Inflammatory macrophage treated with lipopolysaccharide for 4 hours (primary cell): ENCODE data around the gene SLC6A6.

Source experiments
- DNase-seq: peaks from one replicate; pipeline ENCODE4 v3.0.0-alpha.2; 2020

Gene SLC6A6

DNA sequence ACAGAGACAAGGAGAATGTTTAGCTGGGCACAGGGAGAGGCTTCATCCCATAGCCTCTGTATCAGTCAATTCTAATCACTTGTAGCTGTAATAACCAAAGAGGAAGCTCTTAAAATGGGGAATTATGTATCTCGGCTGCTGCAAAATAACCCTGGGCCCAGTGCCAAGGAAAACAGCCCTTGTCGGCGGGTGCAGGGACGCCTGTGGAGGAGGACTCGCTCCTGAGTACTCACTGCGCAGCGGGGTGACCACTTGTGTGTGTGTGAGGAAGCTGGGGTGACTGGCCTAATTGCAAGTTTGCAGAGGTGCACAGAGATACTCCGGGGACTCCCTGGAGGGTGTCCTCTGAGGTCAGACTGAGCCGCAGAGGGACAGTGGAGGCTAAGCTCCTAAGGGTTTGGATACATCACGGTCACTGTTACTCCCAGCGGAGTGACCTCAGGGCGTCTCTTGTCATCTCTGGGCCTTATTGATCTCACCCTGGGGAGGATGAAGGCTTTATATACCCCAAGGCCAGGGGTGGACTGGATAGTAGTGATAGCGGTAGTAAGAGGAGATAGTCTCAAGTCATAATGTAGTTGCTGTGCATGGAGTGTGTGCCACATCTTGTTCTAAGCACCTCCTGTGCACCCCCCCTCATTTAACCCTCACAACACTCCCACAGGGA, 37.2 kb downstream of the SLC6A6 start:
- DNase-seq: peak; percentile 81

DNA sequence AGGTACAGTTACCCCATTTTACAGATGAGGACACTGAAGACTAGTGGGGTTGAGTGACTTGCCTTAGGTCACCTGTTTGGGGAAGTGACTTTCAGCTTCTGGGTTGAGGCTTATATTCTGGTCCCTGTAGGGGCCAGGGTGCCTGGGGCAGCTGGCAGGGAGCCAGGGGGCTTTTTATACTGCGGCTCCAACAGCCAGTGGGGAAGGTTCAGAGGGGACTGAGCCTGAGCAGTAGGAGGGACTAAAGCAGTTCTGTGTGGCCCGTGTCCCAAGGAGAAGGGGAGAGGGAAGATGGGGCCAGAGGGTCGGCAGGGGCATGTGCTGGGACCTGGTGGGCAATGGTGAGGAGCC, 37.7 kb downstream of the SLC6A6 start:
- DNase-seq: no peak

DNA sequence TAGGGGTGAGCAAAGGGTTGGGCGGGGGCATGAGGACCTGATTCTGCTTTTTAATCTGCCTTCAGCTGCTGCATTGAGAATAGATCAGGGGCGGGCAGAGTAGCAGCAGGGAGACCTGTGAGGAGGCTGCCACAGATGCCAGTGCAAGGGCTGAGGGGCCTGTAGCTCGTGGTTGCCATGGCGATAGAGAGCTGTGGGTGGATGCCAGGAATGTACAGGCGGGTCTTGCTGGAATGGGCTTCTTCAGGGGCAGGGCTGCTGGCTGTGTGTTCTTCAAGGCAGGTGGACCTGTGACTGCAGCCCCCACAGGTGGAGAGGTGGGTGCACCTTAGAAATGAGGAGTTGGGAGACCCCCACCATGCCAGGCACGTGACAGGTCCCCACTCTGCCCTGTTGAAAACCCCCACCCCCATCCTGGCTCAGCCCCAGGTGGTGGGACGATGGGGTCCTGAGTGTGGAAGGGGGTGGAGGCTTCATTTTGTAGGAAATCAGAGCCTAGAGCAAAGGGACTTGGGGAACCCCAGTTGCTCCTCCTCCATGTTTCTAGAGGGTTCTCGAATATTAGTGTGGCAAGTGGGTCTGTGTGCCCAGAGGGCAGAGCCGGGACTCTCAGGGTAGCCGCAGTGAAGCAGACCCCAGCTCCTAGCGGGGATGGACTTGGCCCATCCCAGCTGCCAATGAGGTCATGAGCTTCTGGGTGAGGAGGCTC, 38.3 kb downstream of the SLC6A6 start:
- DNase-seq: no peak

DNA sequence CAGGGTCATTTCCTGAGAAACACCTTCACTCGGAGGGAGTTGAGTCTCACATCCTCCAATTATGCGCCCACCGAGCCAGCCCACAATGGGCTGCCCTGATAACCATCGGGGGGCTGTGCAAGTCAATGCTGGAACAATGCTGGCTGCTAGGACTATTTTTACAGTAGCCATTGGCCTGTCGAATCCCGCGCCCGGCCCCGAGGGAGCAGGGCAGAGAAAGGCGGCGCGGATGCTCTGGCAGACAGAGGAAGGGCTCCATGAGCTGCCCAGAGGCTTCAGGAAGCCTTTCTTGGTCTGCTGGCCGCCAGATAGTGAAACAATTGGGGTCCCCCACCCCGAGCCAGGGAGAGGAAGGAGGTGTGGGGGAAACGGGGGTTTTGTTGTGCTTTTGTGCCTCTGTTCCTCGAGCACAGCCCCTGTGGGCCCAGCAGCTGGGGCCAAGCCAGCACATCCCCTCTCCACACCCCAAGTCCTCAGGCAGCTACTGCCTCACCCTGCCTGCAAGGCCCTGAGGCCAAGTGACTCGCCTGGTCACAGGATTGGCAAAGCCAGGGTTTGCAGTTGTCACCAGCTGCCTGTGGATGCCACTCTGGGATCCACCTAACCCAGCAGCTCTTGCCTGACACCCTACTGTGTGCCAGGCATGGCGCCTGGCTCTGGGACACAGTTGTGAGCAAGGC, 39.0 kb downstream of the SLC6A6 start:
- peak; percentile 54 for DNase-seq

DNA sequence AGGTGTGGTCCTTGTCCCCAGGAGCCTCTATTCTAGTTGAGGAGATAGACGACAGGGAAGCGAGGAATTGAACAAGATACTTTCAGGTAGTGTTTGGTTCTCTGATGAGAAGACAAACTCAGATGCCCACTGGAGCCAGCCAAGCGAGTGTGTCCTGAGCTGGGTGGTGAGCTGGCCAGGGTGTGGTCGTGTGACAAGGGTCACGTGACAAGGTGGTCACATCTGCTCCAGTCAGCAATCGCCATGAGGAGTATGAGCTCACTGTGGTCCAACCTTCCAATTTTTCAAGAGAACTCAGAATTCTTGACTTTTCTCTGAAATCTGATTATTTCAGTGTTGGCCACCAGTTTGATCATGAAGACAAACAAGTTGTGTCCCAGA, 39.5 kb downstream of the SLC6A6 start:
- DNase-seq: peak; percentile 71

DNA sequence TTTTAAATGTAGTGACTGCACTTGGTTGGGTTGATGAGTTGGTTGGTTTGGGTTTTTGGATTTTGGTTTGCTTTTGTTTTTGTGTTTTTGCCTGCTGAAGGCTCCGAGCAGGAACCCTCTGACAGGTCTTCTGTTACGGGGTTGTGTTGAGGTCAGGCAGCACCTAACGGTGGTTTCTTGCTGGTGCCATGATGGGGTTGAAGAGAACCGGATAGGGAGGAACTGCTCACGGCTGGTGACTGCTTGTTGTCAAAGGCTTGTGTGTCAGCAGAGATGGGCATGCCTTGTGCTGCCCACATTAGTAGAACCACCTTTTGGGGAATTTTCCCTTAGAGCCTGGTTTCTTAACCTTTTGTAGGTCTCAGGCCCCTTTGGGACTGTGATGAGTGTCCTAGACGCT, 42.0 kb downstream of the SLC6A6 start:
- no peak for DNase-seq

DNA sequence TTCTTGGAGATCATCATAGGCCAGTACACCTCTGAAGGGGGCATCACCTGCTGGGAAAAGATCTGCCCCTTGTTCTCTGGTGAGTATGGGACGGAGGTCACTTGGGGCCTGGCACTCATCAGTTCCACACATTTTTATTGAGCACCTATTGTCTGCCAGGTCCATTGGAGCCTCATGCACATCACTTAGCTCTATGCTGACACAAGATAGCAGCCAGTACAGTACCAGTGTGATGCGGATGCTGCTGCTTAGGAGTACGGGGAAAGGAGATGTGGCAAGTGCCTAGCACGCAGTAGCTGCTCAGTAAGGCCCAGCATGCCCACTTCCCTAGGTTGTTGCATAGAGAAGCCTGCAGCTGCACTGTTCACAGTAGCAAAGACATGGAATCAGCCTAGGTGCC, 43.4 kb downstream of the SLC6A6 start:
- no peak for DNase-seq

DNA sequence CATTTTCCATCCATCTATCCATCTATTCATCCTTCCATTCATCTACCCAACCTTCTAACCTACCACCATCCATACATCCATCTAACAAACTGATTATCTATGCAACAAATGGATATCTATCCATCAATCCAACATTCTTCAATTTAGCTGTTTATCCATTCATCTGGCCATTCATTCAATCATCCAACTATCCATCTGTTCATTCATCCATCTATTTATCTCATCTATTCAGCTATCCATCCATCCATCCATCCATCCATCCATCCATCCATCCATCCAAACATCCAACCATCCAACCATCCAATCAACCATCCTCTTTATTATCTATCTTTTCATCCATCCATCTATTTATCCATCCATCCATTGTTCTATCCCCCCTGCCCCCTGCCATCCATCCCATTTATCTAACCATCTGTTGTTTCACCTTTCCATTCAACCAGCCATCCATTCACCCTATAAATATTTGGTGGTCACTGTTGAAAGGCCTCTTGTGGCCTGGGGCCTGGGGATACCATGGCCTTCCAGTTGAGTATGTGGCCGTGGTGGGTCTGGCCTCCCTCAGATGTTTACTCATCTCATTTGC, 44.7 kb downstream of the SLC6A6 start:
- DNase-seq: no peak

DNA sequence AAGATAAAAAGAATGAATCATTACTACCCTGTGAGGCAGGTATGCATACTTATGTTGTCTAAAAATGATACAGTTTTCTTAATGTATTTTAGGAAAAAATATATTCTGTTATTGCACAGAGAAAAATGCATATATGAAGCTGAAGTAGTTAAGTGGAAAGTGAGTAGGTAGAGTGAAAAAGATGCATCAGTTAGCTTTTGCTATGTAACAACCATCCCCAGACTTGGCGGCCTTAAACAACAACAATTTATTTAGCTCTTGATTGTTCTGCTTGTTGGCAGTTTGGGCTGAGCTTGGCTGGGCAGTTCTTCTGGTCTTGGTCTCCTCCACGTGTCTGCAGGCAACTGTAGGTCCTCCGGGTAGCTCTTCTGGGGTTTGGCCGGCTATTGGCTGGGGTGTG, 45.7 kb downstream of the SLC6A6 start:
- no peak for DNase-seq

DNA sequence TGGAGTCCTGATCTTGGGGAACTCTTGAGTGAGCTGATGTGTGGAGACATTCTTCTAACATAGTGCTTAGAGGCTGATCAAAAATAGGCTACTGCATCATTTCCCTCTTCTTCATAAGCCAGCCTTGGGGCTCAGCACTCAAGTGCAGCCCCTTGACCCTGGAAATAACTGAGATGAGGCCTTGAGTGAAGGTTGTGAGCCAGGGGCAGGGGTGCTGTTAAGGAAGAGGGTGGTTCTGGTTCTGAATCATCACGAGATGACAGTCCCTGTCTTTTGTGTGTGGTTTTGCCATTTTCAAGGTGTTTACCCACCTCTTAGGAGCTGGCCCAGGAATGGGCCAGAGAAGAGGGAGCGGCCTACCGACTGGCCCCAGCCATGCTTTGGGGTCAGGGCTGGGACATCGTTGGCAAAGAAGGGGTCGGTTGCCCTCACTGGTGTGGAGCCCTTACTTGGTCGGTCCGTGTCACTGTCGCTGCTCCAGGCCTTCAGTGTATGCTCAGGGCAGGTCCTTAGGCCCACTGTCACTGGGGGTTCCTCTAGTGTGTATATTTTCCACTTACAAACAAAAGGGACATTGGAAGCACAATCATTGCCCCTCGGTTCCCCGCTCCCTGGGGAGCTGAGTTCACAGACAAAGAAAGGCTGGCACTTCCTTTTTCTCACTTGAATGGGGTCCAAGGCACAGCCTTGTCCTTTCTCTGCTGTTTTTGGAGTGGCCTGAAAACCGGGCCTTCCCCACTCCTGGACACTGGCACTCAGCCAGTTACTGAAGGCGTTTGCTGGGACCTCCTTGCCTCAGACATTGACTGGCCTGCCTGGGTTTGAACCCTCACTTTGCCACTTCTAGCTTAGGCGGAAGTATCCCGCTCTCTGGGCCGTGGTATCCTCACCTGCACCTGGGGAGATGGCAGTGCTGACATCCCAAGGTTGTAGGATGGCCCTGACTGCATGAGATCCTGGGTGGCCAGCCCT, 46.6 kb downstream of the SLC6A6 start:
- no peak for DNase-seq

DNA sequence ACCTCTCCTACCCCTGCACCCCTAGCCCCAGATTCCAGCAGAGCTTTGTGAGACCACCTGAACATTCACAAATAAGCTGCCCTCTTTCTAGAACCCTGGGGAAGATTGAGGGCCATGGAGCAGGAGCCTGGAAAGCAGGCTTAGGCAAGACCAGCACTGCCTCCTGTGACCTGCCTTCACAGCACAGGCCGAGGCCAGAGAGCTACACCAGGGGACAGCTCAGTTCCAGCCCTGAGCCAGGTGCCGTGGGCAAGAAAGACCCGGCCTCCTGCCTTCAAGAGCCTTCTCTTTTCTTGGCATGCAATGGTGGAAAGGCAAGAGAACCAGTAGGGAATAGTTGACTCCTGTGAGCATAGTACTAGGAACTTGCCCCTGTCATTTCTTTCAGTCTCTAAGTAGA, 48.1 kb downstream of the SLC6A6 start:
- no peak for DNase-seq

DNA sequence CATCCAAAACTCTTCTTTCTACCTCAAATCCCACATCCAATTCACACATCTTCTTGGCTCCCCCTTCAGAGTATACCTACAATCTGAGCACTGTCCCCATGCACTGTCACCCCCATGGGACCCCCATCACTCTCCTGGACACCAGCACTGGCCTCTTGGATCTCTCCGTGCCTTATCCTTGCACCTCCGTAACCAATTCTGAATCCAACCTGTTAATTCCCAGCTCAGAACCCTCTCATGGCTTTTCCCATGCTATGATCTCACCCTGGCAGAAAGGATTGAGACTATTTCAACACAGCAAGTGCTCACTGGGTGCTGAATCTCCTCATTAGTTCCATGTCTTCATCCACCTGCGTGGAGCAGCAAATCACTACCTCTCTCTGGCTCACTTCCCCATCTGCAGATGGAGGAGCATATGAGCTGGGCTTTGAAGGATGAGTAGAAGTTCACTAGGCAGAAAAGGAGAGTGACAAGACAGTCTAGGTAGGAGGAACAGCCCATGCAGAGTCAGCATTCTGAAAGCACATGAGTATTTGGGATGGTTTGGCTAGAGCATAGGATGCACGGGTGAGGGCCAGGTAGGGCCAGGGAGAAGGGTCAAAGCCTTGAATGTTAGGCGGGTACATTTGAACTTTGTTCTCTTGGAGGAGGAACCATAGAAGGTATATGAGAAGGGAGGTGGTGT, 48.7 kb downstream of the SLC6A6 start:
- DNase-seq: no peak

DNA sequence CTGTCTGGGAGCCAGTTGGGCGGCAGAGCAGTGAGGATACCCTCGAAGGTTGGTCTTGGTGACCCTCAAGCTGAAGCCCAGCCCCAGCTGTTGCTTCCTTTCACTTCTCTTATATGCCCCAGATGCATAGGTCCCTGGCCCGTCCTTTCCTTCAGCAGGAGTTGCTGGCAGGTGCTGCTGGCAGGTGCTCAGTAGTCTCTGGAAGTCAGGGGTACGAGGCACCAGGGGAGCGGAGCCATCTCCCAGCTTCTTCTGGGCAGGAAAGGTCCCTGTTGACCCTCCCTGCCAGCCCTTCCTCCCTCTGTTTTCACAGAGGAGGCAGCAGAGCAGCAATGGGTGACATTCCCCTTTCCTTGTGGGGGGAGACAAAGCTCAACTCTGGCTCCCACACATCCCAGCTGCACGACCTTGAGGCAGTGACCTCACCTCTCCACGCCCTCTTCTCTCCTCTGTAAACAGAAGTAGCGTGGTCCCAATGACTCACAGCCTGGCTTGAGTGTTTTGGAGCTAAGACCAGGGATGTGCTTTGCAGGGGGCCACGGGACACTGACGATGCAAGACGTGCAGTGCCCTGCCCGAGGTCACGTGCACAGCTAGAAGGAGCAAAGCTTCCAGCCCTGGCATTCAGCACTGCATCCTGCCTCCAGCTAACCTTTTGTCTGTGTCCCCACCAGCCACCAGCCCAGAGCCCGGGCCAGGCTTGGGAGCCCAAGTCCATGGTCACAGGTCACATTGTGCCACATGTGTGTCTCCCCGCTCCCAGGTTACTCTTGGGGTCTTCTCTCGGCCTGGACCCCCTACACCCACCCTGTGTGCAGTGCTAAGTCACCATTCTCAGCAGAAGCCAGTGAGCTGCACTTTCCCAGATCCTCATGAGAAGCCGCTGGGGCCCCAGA, 49.7 kb downstream of the SLC6A6 start:
- peak; percentile 46 for DNase-seq

DNA sequence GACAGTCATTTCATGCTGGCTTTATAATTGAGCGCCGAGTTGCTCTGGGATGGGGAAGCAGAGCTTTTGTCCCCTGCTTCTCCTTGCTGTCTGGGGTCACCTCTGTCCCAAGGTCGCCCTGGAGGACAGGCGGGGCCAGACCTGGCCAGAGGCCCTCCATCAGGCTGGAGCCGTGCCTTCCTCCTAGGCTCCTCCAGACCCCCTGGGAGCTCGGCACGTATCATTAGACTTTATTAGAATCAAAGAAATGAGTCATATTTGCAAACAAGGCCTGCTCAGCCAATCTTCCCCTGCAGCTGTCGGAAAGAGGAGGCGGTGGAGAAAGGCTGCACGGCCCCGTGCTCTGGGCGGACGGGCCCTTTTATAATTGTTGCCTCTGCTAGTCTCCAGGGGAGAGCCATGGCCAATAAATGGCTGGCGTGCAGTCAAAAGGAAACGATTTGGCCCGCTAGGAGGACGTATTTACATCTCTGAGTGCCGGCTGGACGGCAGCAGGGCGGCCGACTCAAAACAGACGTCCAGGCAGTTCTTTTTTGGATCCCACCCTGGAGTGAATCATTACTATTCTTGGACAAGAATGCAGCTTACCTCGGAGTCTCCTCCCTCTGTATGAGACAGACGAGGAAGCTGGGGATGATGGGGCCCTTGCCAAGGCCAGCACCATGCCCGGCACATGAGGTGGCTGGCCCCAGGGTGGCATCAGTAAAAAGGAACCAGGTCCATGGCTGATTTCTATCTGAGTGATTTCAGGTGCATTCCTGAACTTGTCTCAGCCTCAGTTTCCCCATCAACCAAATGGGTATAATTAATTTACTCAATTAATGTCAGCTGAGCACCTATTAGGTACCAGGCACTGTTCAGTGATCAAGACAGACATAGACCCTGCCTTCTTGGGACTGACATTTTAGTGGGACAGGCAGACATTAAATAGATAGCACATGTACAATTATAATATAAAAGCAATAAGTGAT, 50.6 kb downstream of the SLC6A6 start:
- DNase-seq: no peak

DNA sequence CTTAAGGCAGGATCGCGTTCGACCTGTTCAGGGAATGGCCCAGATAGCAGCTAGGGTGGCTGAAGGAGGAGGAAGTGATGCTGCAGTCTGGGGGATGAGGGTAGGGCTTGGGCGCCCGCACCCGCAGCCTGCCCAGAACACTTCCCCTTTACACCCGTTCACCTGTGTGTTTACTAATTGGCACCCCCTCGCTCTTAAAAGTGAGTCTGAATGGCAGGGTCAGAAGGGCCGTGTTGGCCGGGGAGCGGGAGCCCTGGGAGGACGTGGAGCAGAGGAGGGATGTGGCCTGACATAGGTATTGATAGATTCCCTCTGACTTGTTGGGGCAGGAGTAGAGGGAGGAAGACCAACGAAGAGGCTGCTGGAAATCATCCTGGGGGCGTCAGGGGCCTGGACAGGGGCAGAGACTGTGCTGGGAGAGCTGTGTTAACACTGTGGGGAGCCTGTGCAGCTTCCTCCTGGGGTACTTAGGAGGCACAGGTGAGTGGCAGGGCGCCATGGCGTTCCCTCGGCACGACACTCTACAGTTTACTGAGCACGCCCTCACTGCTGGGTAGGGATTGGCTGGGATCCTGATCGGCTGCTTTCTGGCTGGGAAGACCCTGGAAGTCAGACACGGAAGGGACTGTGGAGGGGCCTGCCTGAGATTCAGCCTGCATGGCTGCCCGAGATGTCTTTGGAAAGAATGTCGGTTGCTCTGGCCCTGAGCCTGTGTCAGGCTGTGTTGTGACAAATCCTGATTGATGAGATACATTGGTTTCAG, 51.7 kb downstream of the SLC6A6 start:
- no peak for DNase-seq

DNA sequence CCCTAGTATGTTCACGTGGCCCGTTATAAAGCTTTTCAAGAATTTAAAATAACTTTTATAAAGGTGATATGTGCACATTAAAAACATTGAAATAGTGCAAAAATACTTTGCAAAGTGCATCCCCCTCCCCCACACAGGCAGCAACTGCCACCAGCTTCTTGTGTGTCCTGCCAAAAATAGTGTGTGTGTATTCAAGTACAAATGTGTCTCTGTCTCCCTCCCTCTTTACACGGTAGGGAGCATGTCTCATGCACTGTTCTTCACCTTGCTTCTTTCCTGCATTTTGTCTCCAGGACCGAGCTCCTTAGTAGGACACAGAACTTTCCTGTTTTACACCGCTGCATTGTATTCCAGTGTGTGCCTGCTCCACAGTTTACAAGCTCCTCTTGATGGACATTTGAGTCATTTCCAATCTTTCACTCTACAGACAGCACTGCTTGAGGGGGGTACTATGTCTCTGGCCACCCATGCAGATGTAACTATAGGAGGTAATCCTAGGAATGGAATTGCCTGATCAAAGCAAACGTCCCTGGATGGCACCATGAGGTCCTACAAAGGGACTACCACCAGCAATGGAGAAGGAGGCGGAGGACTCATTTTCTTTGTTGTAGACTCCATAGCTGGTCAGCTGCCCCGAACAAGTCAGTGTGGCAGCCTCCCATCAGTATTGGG, 52.4 kb downstream of the SLC6A6 start:
- DNase-seq: no peak

DNA sequence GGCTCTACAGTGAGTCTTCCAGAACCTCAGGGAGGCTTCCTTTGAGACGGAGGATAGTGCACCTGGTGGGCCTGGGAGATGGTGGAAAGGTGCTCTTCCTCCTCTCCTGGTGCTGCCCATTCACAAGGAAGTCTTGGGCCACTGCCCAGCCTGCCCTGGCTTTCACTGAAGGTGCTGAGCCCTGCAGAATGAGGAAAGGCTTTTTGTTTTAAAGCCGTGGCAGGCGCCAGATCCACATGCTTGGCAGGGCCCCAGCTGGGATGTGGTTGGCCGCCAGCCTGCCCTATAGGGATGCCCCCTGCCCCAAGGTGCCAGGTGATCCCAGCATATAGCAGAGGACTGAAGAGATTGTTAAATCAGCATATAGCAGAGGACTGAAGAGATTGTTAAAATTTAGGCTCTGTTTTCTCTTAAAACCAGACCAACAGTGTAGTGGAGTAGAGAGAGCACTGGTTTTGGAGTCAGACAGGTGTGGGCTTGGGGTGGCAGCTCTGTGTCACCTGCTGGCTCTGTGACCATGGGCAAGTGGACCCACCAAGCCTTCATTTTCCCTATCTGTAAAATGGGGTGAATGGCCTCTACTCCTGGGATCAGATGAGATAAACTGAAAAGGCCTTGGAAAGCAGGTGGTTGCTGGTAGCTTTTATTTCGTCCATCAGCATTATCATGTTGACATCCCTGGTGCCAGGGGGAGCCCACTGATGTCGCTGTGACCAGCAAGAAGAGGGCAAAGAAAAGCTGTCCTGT, 53.3 kb downstream of the SLC6A6 start:
- no peak for DNase-seq

DNA sequence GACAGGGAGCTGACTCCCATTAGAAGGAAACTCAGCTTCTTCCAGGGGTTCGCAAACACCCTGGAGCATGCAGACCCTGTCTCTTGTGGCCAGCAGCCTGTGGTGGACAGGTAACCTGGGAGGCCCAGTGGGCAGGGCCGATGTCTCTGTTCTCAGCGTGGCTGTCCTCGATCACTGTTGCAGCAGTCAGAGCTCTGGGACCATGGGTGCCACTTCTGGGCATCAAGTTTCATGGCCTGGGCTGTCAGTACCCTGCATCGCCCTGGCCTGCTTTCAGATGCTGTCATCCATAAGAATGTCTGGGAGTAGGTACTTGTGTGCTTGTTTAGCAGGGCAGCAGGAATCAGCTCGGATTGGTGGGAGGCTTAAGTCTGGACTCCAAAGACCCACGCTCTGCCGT, 54.4 kb downstream of the SLC6A6 start:
- no peak for DNase-seq
